ENCODE results near the gene GALE. TPM values are rescaled to one million over a fixed set of nuclear protein-coding genes. Genes with fewer than 3 reads are reported as not detected.

GALE gene
- total and polyA plus RNA-seq, 2 of the 13 experiments (the other 11 are each of a cell fraction or from before 2014, with no cell fraction given), result 85.2 to 88.4 TPM

- TF ChIP-seq ZC3H4 (CRISPR knock-in tag; IDR thresholded peaks at IDR 0.05; ENCODE audit: borderline replicate concordance) (peak; percentile 60; the same call in 1 of the 2 replicates), HNF4G (IDR thresholded peaks at IDR 0.05; ENCODE audit: borderline replicate concordance, low read depth, low read length) (peak; percentile 27; the same call in 1 of the 2 replicates), HNF4G (CRISPR knock-in tag; IDR thresholded peaks at IDR 0.05; ENCODE audit: borderline replicate concordance, low read depth) (0 out of 2 replicates have a peak, but pooled peaks have one; percentile 51), TAF15 (IDR thresholded peaks at IDR 0.05; ENCODE audit: low read depth, low read length, poor library complexity, severe bottlenecking) (peak; percentile 63), MYNN (CRISPR knock-in tag; IDR thresholded peaks at IDR 0.05; ENCODE audit: low read depth) (peak; percentile 66; the same call in 1 of the 2 replicates), MAZ (IDR thresholded peaks at IDR 0.05; ENCODE audit: borderline replicate concordance, low read depth, low read length) (peak; percentile 63; the same call in 1 of the 2 replicates), MAZ (CRISPR knock-in tag; IDR thresholded peaks at IDR 0.05; ENCODE audit: low read depth) (peak; percentile 91), MLXIP (CRISPR knock-in tag; IDR thresholded peaks at IDR 0.05; ENCODE audit: borderline replicate concordance) (peak; percentile 94), FOXC1 (CRISPR knock-in tag; IDR thresholded peaks at IDR 0.05; ENCODE audit: borderline replicate concordance) (peak; percentile 88; the same call in 1 of the 2 replicates), GLI4 (CRISPR knock-in tag; IDR thresholded peaks at IDR 0.05; ENCODE audit: borderline replicate concordance) (0 out of 2 replicates have a peak, but pooled peaks have one; percentile 22), YY1 (IDR thresholded peaks at IDR 0.05; ENCODE audit: insufficient read depth, insufficient replicate concordance, low read depth, low read length) (peak; percentile 97), NKX3-1 (CRISPR knock-in tag; IDR thresholded peaks at IDR 0.05) (peak; percentile 92), ASH2L (IDR thresholded peaks at IDR 0.05; ENCODE audit: insufficient read length, low read depth, low read length) (peak; percentile 84), HOXA5 (CRISPR knock-in tag; IDR thresholded peaks at IDR 0.05) (peak; percentile 93), MZF1 (CRISPR knock-in tag; IDR thresholded peaks at IDR 0.05; ENCODE audit: borderline replicate concordance) (no peak), ZNF230 (CRISPR knock-in tag; IDR thresholded peaks at IDR 0.05) (peak; percentile 82), REST (IDR thresholded peaks at IDR 0.05; ENCODE audit: borderline replicate concordance in 1 of 2, low read depth in 1 of 2, low read length in 2 of 2) (peak in 1 of 2 experiments; percentile 74; a peak in 1 of 4 replicates), SRY (CRISPR knock-in tag; IDR thresholded peaks at IDR 0.05) (peak; percentile 79; the same call in 1 of the 2 replicates), KDM5A (IDR thresholded peaks at IDR 0.05; ENCODE audit: borderline replicate concordance, low read length) (peak; percentile 89), HDAC2 (CRISPR knock-in tag; IDR thresholded peaks at IDR 0.05) (peak; percentile 53; the same call in 1 of the 2 replicates), SIX4 (CRISPR knock-in tag; IDR thresholded peaks at IDR 0.05) (no peak), ZNF777 (CRISPR knock-in tag; IDR thresholded peaks at IDR 0.05) (peak; percentile 70), ONECUT2 (CRISPR knock-in tag; IDR thresholded peaks at IDR 0.05) (0 out of 2 replicates have a peak, but pooled peaks have one; percentile 17)
These were observed 24.7 kb upstream of the GALE start, which contains the start of gene HMGCL (continued) for GRCh38 chr1:23825076-23825761.
